ENCODE results near the gene DYNC1I1.

DYNC1I1 gene

DNA sequence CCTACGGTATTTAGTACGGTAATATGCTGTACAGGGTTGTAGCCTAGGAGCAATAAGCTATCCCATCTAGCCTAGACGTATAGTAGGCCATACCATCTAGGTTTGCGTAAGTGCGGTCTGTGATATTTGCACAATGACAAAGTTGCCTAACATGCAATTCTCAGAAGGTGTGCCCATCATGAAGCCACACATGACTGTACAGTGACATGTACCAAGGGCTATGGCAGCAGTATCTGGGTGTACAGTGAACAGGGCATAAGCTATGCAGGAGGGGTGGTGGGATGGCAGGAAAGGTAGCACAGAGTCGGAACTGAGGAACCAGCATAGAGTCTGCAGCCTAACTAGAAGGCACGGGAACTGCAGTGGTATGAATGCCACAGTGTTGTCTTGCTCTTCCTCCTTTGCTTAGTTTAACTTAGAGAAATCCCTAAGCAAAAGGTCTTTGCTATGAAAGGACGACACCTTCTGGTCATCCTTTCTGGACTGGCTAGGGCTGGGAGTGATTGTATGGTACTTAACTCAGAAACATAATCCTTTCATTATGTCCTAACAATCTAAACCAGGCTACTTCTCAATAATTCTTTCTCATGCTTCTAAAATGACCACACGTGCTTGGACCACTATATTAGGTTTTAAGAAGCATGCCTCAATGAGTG, 93.5 kb downstream of the DYNC1I1 start:
- TF ChIP-seq, protein P1, sequence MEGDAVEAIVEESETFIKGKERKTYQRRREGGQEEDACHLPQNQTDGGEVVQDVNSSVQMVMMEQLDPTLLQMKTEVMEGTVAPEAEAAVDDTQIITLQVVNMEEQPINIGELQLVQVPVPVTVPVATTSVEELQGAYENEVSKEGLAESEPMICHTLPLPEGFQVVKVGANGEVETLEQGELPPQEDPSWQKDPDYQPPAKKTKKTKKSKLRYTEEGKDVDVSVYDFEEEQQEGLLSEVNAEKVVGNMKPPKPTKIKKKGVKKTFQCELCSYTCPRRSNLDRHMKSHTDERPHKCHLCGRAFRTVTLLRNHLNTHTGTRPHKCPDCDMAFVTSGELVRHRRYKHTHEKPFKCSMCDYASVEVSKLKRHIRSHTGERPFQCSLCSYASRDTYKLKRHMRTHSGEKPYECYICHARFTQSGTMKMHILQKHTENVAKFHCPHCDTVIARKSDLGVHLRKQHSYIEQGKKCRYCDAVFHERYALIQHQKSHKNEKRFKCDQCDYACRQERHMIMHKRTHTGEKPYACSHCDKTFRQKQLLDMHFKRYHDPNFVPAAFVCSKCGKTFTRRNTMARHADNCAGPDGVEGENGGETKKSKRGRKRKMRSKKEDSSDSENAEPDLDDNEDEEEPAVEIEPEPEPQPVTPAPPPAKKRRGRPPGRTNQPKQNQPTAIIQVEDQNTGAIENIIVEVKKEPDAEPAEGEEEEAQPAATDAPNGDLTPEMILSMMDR (conservative IDR thresholded peaks at IDR 0.05; ENCODE audit: low read depth, low read length) = no peak
- H3K36me3 ChIP-seq (ENCODE audit: insufficient read depth) = no peaks in the 10 kb centered on the region
- H3K27me3 ChIP-seq (ENCODE audit: insufficient read depth, low read depth) = no peaks in the 10 kb centered on the region
- H3K79me2 ChIP-seq (ENCODE audit: insufficient read depth, low read depth) = no peaks in the 10 kb centered on the region
- H3K4me2 ChIP-seq = peak overlapping the region; percentile 55
- peaks cover 81% of the 10 kb centered on the region for H3K4me1 ChIP-seq (ENCODE audit: low read depth, poor library complexity, severe bottlenecking)
- H2AFZ ChIP-seq (ENCODE audit: low read depth) = no peak overlapping the region
- H4K20me1 ChIP-seq (ENCODE audit: insufficient read depth) = no peaks in the 10 kb centered on the region
- H3K4me3 ChIP-seq (IDR thresholded peaks at IDR 0.05; ENCODE audit: insufficient read depth, low read depth, low read length) = no peak overlapping the region
- no peak overlapping the region for H3K9ac ChIP-seq
- H3K27ac ChIP-seq = peak overlapping the region; percentile 99

DNA sequence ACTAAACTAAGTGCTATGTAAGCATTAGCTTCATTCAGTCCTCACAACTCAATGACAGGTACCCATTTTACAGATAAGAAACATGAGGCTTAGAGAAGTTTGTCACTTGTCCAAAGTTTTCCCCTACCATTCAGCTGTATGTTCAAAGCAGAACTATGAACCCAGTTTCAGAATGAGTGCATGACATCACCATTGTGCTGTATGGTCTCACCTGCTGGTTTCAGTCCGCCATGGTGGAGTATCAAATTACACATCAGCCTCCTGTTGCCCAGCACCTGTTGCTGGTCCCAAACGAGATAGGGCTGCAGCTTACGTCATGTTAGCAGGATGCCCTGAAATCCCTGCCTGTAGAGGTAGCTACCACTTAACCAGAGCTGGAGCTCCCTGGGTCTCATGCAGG, 95.0 kb downstream of the DYNC1I1 start:
- Histone ChIP-seq H3K36me3 (ENCODE audit: insufficient read depth) (no peaks in the 10 kb centered on the region), H3K4me1 (ENCODE audit: low read depth, poor library complexity, severe bottlenecking) (peaks cover 96% of the 10 kb centered on the region), H4K20me1 (ENCODE audit: insufficient read depth) (no peaks in the 10 kb centered on the region), H3K9ac (peak overlapping the region; percentile 79; the same call in 1 of the 2 replicates), H3K4me3 (IDR thresholded peaks at IDR 0.05; ENCODE audit: insufficient read depth, low read depth, low read length) (no peak overlapping the region), H3K79me2 (ENCODE audit: insufficient read depth, low read depth) (no peaks in the 10 kb centered on the region), H3K27ac (peak overlapping the region; percentile 99), H2AFZ (ENCODE audit: low read depth) (no peak overlapping the region), H3K27me3 (ENCODE audit: insufficient read depth, low read depth) (no peaks in the 10 kb centered on the region), H3K4me2 (peak overlapping the region; percentile 97)
- TF ChIP-seq, protein P1 (conservative IDR thresholded peaks at IDR 0.05; ENCODE audit: low read depth, low read length) = no peak

DNA sequence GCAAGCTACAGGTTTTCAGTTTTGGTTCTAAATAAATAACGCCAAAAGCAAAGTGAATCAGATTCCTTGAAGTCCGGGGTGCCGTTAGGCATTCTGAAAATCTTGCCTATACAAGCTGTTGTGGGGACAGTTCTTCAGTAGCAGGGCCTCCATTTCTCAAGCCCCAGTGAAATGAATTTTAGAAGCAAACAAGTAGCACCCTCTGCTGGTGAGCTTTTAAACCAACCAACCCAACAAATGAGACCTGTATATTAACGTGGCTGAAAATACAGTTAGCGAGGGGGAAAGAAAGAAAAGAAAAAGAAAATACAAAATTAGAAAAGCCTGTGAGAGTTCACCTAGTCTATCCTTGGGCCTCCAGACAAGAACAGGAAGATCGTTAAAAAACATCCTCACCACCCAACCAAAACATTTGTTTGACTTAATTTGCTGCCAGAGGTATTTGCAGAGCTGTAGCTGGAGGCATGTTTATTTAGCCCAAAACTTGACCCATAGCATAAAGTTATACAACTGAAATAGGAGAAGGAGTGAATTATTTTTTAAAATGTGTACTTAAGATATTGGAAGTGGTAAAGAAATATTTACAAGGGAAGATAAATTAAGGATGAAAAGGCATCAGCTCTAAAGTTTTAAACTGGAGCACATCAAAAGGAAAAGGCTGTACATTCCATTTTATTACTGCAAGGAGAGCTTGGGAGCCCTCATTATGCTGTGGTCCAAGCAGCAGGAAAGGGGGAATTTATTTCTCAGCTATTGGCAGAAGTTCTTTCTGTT, 98.9 kb downstream of the DYNC1I1 start:
- no peaks in the 10 kb centered on the region for H3K79me2 ChIP-seq (ENCODE audit: insufficient read depth, low read depth)
- H3K4me2 ChIP-seq = peak overlapping the region; percentile 97
- H3K4me1 ChIP-seq (ENCODE audit: low read depth, poor library complexity, severe bottlenecking) = peaks cover 97% of the 10 kb centered on the region
- H3K4me3 ChIP-seq (IDR thresholded peaks at IDR 0.05; ENCODE audit: insufficient read depth, low read depth, low read length) = no peak overlapping the region
- no peaks in the 10 kb centered on the region for H3K27me3 ChIP-seq (ENCODE audit: insufficient read depth, low read depth)
- H3K36me3 ChIP-seq (ENCODE audit: insufficient read depth) = no peaks in the 10 kb centered on the region
- H4K20me1 ChIP-seq (ENCODE audit: insufficient read depth) = no peaks in the 10 kb centered on the region
- TF ChIP-seq, protein P1 (conservative IDR thresholded peaks at IDR 0.05; ENCODE audit: low read depth, low read length) = peak; percentile 92
- peak overlapping the region; percentile 45; the same call in 1 of the 2 replicates for H2AFZ ChIP-seq (ENCODE audit: low read depth)
- peak overlapping the region; percentile 21; the same call in 1 of the 2 replicates for H3K9ac ChIP-seq
- peak overlapping the region; percentile 99 for H3K27ac ChIP-seq

DNA sequence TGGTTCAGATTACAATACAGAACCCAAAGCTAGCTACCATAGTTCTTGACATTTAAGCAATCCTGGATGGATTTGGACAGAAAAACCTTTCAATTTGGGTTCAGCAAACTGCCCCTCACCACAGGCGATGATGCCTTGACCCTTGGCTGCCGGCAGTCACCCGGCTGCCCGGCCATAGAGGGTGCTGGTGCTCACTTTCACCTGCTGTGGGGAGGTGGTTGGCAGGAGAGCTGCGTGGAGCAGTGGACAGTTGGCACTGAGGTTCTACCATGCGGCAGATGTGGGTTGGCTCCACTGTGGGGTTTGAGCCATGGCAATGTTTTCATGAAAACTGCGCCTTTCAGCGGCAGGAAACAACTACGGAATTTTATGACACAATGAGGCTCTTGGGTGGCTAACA, 99.5 kb downstream of the DYNC1I1 start:
- H3K9ac ChIP-seq = no peak overlapping the region
- H4K20me1 ChIP-seq (ENCODE audit: insufficient read depth) = no peaks in the 10 kb centered on the region
- TF ChIP-seq, protein P1 (conservative IDR thresholded peaks at IDR 0.05; ENCODE audit: low read depth, low read length) = no peak
- peak overlapping the region; percentile 45; the same call in 1 of the 2 replicates for H2AFZ ChIP-seq (ENCODE audit: low read depth)
- no peaks in the 10 kb centered on the region for H3K27me3 ChIP-seq (ENCODE audit: insufficient read depth, low read depth)
- H3K27ac ChIP-seq = peak overlapping the region; percentile 99
- H3K36me3 ChIP-seq (ENCODE audit: insufficient read depth) = no peaks in the 10 kb centered on the region
- peak overlapping the region; percentile 97 for H3K4me2 ChIP-seq
- no peaks in the 10 kb centered on the region for H3K79me2 ChIP-seq (ENCODE audit: insufficient read depth, low read depth)
- H3K4me3 ChIP-seq (IDR thresholded peaks at IDR 0.05; ENCODE audit: insufficient read depth, low read depth, low read length) = no peak overlapping the region
- H3K4me1 ChIP-seq (ENCODE audit: low read depth, poor library complexity, severe bottlenecking) = peaks cover 97% of the 10 kb centered on the region

Data from KMS-11 (cell line).